ENCODE data around the gene C1orf87. TPM values are rescaled to one million over a fixed set of nuclear protein-coding genes. Genes with fewer than 3 reads are reported as not detected.

C1orf87 gene
- total RNA-seq, 4 donors from 2014 or later: not detected

DNA sequence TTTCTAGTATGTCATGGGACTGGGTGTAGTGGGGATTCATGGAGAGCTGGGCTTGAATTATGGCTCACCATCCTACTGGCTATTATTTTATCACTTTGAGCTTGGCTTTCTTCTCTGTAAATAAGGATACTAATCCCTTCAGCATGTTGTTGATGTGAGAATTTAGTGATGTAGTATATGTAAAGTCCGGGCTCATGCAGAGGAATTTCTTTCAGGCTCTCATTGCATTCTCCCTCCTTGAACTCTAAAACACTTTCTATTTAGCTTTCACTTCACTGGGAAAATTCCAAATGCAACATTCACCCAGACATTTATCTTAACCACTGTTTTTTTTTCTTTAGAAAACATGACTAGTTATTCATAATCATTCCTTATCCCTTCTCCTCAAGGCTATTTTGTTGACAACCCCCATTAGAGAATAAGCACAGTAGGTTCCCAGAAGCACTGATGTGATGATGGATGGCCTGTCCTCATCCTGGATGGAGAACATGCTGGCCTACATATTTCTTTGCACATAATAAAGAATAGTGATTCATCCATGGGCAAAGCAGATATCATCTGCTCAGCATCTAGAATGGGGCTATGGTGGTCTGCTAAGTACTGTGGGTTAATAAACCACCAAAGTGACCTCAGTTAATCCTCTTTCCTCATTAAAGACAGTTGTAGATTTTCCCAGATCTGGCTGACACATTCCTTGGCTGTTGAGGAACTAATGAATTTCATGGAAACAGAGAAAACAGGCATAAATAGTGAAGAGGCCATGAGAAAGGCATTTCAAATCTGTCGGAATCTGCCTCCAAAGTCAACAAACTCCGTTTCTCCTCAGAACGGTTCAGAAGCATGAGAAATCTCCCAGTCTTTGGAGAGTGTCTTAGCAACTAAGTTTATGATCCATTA, 79.0 kb downstream of the C1orf87 start:
- no peak overlapping the region for H3K4me3 ChIP-seq
- intact Hi-C loops (cut with DNase I): no loop called here
- no peaks in the 10 kb centered on the region for H3K9me3 ChIP-seq
- TF ChIP-seq, protein P1, sequence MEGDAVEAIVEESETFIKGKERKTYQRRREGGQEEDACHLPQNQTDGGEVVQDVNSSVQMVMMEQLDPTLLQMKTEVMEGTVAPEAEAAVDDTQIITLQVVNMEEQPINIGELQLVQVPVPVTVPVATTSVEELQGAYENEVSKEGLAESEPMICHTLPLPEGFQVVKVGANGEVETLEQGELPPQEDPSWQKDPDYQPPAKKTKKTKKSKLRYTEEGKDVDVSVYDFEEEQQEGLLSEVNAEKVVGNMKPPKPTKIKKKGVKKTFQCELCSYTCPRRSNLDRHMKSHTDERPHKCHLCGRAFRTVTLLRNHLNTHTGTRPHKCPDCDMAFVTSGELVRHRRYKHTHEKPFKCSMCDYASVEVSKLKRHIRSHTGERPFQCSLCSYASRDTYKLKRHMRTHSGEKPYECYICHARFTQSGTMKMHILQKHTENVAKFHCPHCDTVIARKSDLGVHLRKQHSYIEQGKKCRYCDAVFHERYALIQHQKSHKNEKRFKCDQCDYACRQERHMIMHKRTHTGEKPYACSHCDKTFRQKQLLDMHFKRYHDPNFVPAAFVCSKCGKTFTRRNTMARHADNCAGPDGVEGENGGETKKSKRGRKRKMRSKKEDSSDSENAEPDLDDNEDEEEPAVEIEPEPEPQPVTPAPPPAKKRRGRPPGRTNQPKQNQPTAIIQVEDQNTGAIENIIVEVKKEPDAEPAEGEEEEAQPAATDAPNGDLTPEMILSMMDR (IDR thresholded peaks at IDR 0.05): no peak
- no peak for TF ChIP-seq POLR2A (IDR thresholded peaks at IDR 0.05)
- WGBS, 2 donors: 48 to 55% methylated on average over 4 of the region's 4 CpGs
- no peak for DNase-seq
- no peaks in the 10 kb centered on the region for H3K36me3 ChIP-seq
- no peaks in the 10 kb centered on the region for H3K4me1 ChIP-seq
- H3K27me3 ChIP-seq: no peaks in the 10 kb centered on the region
- H3K27ac ChIP-seq: peak overlapping the region in 3 of 4 donors; percentile 1 to 65 (median 47)

DNA sequence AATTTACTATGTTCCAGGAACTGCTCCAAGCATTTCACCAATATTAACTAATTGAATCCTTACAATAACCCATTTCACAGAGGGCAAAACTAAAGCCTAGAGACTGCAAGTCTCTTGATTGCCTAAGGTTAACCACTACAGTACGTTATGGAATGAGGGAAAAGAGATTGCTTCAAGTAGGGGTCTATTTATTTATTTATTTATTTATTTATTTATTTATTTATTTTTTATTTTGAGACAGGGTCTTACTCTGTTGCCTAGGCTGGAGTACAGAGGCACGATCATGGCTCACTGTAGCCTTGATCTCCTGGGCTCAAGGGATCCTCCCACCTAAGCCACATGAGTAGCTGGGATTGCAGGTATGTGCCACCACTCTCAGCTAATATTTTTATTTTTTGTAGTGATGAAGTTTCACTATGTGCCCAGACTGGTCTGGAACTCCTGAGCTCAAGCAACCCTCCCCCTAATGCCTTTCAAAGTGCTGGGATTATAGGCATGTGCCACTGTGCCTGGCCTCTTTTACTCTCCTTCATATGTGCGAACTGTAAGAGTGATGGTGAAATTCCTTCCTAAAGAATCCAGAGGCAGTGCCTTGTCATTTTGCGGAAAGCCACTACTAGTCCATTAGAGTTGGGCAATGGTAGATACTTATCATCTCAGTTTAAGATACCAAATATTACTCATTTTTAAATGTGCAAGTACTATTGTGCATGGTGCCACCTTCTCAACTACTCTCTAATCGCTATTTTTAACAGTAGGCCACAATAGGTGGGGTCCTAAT, 81.3 kb downstream of the C1orf87 start:
- TF ChIP-seq POLR2A (IDR thresholded peaks at IDR 0.05): no peak
- TF ChIP-seq, protein P1 (IDR thresholded peaks at IDR 0.05): no peak
- intact Hi-C loops (cut with DNase I): no loop called here
- Histone ChIP-seq H3K4me1 (no peaks in the 10 kb centered on the region), H3K4me3 (no peak overlapping the region), H3K9me3 (no peaks in the 10 kb centered on the region), H3K27ac (no peak overlapping the region), H3K27me3 (no peaks in the 10 kb centered on the region), H3K36me3 (no peaks in the 10 kb centered on the region)
- 71 to 76% methylated on average over 5 of the region's 5 CpGs for WGBS, 2 donors
- no peak for DNase-seq

DNA sequence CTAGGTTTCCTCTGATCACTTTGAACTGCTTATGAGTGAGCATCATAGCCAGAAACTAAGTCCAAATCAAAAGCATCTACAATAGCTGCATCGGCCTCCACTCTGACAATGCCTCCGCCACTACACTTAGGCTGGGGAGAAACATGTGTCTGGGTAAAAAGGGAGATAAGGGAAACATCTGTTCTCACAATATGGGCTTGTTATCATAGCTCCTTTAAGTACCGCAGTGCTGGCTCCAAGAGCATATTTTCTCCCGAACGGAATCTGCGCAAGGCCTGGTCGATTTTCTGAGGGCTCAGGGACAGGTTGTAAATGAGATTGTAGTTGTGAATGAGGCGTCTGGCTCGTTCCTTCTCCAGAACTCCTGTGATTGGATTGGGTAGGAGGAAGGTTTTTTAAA, 83.1 kb downstream of the C1orf87 start:
- 82 to 83% methylated on average over 9 of the region's 9 CpGs for WGBS, 2 donors
- no peak for DNase-seq
- H3K36me3 ChIP-seq: no peaks in the 10 kb centered on the region
- no peak overlapping the region for H3K27ac ChIP-seq
- intact Hi-C loops (cut with DNase I): no loop called here
- TF ChIP-seq, protein P1 (IDR thresholded peaks at IDR 0.05): no peak
- TF ChIP-seq POLR2A (IDR thresholded peaks at IDR 0.05): no peak
- no peak overlapping the region for H3K4me3 ChIP-seq
- H3K27me3 ChIP-seq: peaks cover 0 to 7% (median 0%) of the 10 kb centered on the region in 4 donors
- no peaks in the 10 kb centered on the region for H3K4me1 ChIP-seq
- no peaks in the 10 kb centered on the region for H3K9me3 ChIP-seq

DNA sequence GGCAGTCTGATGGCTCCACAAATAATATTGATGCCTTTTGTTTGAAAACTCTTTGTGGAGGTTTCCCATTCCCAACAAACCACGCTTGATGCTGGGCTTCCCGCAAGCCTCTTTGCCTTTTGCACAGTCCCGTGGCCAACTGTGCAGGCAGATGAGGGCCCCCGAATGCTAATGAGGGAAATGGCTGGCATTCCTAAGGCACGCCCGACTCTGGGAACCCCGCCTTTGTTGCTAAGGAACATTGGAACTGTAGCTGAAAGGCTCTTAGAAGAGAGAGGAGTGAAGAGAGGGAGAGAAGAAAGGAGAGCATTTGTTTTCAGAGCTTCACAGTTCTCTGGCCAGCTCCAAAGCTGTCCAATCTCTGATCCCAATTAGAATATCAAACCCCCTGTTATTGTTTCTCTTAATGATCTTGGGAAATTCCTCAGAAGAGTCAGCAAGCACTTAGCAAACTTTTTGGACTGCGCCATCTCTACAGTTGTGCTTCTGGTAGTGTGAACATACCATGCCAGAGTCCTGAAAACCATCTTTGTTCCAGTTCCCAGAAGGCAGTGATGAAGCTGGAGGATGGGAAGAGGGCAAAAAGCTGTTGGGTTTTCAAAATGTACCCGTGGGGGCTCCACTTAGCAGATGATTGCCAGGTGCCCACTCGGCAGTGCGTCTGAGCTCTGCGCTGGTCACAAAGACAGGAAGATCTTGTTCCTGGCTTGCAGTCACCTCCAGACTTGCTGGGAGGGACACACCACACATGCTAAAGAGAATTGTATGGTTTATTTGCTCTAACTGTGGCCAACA, 86.9 kb downstream of the C1orf87 start:
- H3K4me3 ChIP-seq: no peak overlapping the region
- 30 to 50% methylated on average over 6 to 11 of the region's 12 CpGs for WGBS, 2 donors
- intact Hi-C loops (cut with DNase I): no loop called here
- no peaks in the 10 kb centered on the region for H3K36me3 ChIP-seq
- H3K27ac ChIP-seq: no peak overlapping the region
- H3K9me3 ChIP-seq: no peaks in the 10 kb centered on the region
- H3K4me1 ChIP-seq: no peaks in the 10 kb centered on the region
- no peak for TF ChIP-seq POLR2A (IDR thresholded peaks at IDR 0.05)
- TF ChIP-seq, protein P1 (IDR thresholded peaks at IDR 0.05): no peak
- DNase-seq: no peak
- H3K27me3 ChIP-seq: peaks cover 0 to 7% (median 0%) of the 10 kb centered on the region in 4 donors
